Immature natural killer cell (primary cell): ENCODE results near the gene NGB. TPM values are rescaled to one million over a fixed set of nuclear protein-coding genes. Genes with fewer than 3 reads are reported as not detected.
A peak's percentile ranks its signal among the peaks of the same experiment; 100 is the strongest.

Experiments
- DNase-seq, 3 donors: peaks; one replicate each; pipeline ENCODE4 v3.0.0; 2022; ENCODE audit warnings: mixed read lengths in 1 of 3
- H3K27ac Mint-ChIP-seq, 6 donors: one replicate each; pipeline ENCODE4 v1.8.0; 2020; ENCODE audit warnings: mixed read lengths in 6 of 6, mild to moderate bottlenecking in 5 of 6, inconsistent platforms in 4 of 6, moderate library complexity in 3 of 6
- H3K27me3 Mint-ChIP-seq, 3 donors: one replicate each; pipeline ENCODE4 v1.8.0; 2020 to 2021; ENCODE audit warnings: low read depth in 3 of 3, mild to moderate bottlenecking in 3 of 3, mixed read lengths in 3 of 3, moderate library complexity in 3 of 3, inconsistent platforms in 1 of 3
- H3K36me3 Mint-ChIP-seq, 3 donors: one replicate each; pipeline ENCODE4 v1.8.0; 2020; ENCODE audit warnings: mixed read lengths in 3 of 3, inconsistent platforms in 2 of 3, mild to moderate bottlenecking in 2 of 3
- H3K4me1 Mint-ChIP-seq, 2 donors: one replicate each; pipeline ENCODE4 v1.8.0; 2020; ENCODE audit warnings: inconsistent platforms in 2 of 2, mild to moderate bottlenecking in 2 of 2, mixed read lengths in 2 of 2, moderate library complexity in 1 of 2
- H3K4me3 Mint-ChIP-seq, 5 donors: one replicate each; pipeline ENCODE4 v1.8.0; 2020; ENCODE audit warnings: mild to moderate bottlenecking in 5 of 5, mixed read lengths in 5 of 5, inconsistent platforms in 3 of 5, moderate library complexity in 3 of 5
- H3K9me3 Mint-ChIP-seq, 6 donors: one replicate each; pipeline ENCODE4 v1.8.0; 2020; ENCODE audit warnings: mild to moderate bottlenecking in 6 of 6, mixed read lengths in 6 of 6, inconsistent platforms in 4 of 6, moderate library complexity in 3 of 6
- polyA plus RNA-seq, 3 donors: library from polyadenylated mRNA; unstranded; fragments of 300-500 nt; fragmentation: Illumina TruSeq; gene quantifications; one replicate each; pipeline ENCODE4 v1.2.3, GENCODE V29; 2021

Gene NGB
- polyA plus RNA-seq, 3 donors from 2014 or later = not detected

GRCh38 chr14:77225254-77225653 lies 45.8 kb downstream of the NGB start:
- peaks cover 2 to 8% (median 4%) of the 10 kb centered on the region in 3 donors for H3K27me3 Mint-ChIP-seq
- H3K9me3 Mint-ChIP-seq = no peaks in the 10 kb centered on the region
- no peak for DNase-seq
- H3K4me3 Mint-ChIP-seq = no peak overlapping the region
- H3K36me3 Mint-ChIP-seq = no peaks in the 10 kb centered on the region
- H3K27ac Mint-ChIP-seq = no peak overlapping the region
- peaks cover 7 to 8% of the 10 kb centered on the region in 2 donors for H3K4me1 Mint-ChIP-seq

DNA sequence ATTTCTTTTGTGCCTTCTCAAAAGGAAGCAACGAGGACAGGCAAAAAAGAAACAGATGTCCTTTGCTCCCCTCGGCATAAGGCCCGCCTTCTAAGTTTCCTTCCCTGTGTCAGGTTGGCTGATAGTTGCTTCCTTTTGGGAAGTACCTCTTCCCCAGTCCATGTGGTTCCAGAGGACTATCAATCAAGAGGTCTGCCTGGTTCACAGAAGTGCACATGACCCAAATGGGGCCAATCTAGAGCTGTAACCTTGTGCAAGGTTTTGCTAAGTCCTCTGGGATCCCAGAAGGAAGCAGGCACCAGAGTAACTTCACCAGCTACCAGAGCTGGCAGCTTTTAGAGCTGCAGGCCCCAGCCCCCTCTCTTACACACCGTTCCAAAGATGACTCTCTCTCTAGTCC lies 46.8 kb downstream of the NGB start:
- no peak overlapping the region for H3K27ac Mint-ChIP-seq
- H3K4me1 Mint-ChIP-seq = peaks cover 7 to 9% of the 10 kb centered on the region in 2 donors
- H3K4me3 Mint-ChIP-seq = no peak overlapping the region
- peaks cover 2 to 8% (median 4%) of the 10 kb centered on the region in 3 donors for H3K27me3 Mint-ChIP-seq
- H3K9me3 Mint-ChIP-seq = no peaks in the 10 kb centered on the region
- no peak for DNase-seq
- H3K36me3 Mint-ChIP-seq = no peaks in the 10 kb centered on the region

GRCh38 chr14:77222546-77223225 lies 48.3 kb downstream of the NGB start:
- no peaks in the 10 kb centered on the region for H3K36me3 Mint-ChIP-seq

DNA sequence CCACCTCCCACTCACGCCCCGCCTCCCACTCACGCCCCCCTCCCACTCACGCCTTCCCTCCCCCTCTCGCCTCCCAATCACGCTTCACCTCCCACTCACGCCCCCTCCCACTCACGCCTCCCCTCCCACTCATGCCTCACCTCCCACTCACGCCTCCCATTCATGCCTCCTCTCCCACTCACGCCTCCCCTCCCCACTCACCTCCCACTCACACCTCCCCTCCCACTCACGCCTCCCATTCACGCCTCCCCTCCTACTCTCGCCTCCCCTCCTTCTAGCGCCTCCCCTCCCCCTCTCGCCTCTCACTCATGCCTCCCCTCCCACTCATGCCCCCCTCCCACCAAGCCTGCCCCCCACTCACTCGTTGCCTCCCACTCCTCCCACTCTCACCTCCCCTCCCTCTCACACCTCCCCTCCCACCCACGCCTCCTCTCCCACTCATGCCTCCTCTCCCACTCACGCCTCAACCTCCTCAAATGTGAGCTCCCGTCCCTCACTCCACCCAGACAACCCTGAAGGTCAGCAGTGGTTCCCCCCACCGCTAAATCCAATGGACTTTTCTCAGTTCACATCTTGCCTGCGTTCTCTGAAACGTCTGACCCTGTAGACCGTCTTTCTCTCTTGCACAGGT lies 49.6 kb downstream of the NGB start:
- H3K27ac Mint-ChIP-seq = peak overlapping the region in 2 of 6 donors; percentile 79 to 80
- peak overlapping the region in 1 of 5 donors; percentile 44 for H3K4me3 Mint-ChIP-seq
- peaks cover 7 to 9% of the 10 kb centered on the region in 2 donors for H3K4me1 Mint-ChIP-seq
- peaks cover 1 to 8% (median 7%) of the 10 kb centered on the region in 3 donors for H3K27me3 Mint-ChIP-seq
- peak in 2 of 3 donors; percentile 13 to 14 for DNase-seq
- no peaks in the 10 kb centered on the region for H3K36me3 Mint-ChIP-seq
- no peaks in the 10 kb centered on the region for H3K9me3 Mint-ChIP-seq

More at GRCh38 chr14:77222546-77223225, 48.3 kb downstream of the NGB start:
- no peak overlapping the region for H3K4me3 Mint-ChIP-seq
- H3K9me3 Mint-ChIP-seq = no peaks in the 10 kb centered on the region
- peaks cover 2 to 8% (median 4%) of the 10 kb centered on the region in 3 donors for H3K27me3 Mint-ChIP-seq
- no peak overlapping the region for H3K27ac Mint-ChIP-seq
- no peak for DNase-seq
- peaks cover 7 to 9% of the 10 kb centered on the region in 2 donors for H3K4me1 Mint-ChIP-seq

DNA sequence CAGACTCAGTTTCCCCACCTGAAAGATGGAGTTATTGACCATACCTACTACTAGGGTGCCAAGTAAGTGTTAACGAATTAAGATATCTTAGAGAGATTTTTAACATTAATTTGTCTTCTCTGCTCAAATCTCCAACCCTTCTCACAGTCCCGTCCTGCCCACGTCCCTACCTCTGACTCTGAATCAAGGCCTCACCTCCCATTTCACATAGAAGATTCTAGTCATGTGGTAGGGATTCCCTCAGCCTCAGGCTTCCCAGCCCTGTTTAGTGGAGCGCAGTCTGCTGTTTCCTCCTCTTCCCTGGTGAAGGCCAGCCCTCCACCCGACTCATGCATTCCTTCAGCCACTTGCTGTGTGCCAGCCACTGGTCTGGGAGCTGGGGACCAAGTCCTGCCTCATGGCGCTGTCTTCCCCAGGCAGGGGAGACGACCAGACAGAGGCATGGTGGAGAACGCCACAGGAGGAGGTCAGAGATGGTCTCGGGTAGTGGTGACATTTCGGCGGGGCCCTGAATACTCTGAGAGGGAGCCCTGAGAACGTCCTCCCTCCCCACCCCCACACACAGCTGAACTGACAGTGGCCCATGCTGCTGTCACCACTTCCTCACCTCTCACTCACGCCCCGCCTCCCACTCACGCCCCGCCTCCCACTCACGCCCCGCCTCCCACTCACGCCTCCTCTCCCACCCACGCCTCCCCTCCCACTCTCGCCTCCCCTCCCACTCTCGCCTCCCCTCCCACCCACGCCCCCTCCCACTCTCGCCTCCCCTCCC lies 50.6 kb downstream of the NGB start:
- peaks cover 7 to 9% of the 10 kb centered on the region in 2 donors for H3K4me1 Mint-ChIP-seq
- H3K4me3 Mint-ChIP-seq = peak overlapping the region in 1 of 5 donors; percentile 21
- DNase-seq = peak in 1 of 3 donors; percentile 8
- H3K27ac Mint-ChIP-seq = no peak overlapping the region
- H3K9me3 Mint-ChIP-seq = no peaks in the 10 kb centered on the region
- H3K27me3 Mint-ChIP-seq = peaks cover 1 to 8% (median 8%) of the 10 kb centered on the region in 3 donors
- no peaks in the 10 kb centered on the region for H3K36me3 Mint-ChIP-seq

DNA sequence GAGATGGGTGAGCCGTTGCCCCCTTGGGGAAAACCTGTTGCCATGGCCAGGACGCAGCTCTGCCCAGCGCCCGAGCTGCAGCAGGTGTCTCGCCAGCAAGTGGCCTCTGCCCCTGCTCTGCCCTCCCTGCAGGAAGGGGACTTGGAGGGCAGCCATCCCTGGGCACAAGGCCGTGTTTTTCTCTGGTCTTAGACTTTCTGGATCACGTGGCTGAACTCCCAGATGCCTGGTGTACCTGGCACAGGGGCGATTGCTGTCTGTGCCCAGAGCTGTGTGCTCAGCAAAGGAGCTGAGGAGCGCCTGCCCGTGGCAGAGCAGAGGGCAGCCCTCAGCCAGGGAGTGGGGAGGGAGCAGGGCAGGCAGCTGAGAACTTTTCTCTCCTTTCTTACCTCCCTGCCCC lies 51.4 kb downstream of the NGB start:
- DNase-seq = no peak

DNA sequence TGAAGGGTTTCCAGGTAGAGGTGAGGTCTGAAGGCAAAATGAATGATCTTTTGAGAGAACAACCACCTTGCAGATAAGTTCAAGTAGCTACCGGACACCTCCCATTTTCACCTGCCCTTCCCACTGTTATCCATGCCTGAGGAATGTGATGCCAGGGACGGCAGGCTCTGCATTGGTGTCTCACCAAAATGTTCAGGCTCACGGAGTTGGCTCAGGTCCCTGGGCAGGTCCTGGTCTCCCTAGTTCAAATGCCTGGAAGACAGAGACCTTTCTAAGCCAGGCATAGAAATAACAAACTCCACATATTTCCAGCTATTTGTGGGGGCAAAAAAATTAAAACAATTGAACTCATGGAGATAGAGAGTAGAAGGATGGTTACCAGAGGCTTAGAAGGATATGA lies 53.5 kb downstream of the NGB start:
- Mint-ChIP-seq H3K9me3 (no peaks in the 10 kb centered on the region), H3K4me1 (peaks cover 7 to 9% of the 10 kb centered on the region in 2 donors), H3K4me3 (no peak overlapping the region), H3K27ac (no peak overlapping the region), H3K36me3 (peaks cover 0 to 4% (median 0%) of the 10 kb centered on the region in 3 donors), H3K27me3 (peaks cover 1 to 9% (median 5%) of the 10 kb centered on the region in 3 donors)
- no peak for DNase-seq

More for the DNA sequence above, 51.4 kb downstream of the NGB start:
- Mint-ChIP-seq H3K27ac (no peak overlapping the region), H3K9me3 (no peaks in the 10 kb centered on the region), H3K4me1 (peaks cover 7 to 9% of the 10 kb centered on the region in 2 donors), H3K36me3 (peaks cover 0 to 4% (median 0%) of the 10 kb centered on the region in 3 donors), H3K4me3 (no peak overlapping the region), H3K27me3 (peaks cover 1 to 9% (median 8%) of the 10 kb centered on the region in 3 donors)

Other genes starting within 250 kb of the NGB start
- 10 to 100 TPM in 1 of 3 donors, 1 to 10 TPM in 2; 3.5 to 11.1 (median 3.6) TPM for gene IRF2BPL, start 242.5 kb downstream of the NGB start, polyA plus RNA-seq
- gene CIPC, start 172.9 kb downstream of the NGB start, polyA plus RNA-seq = 1 to 10 TPM; 2.0 to 6.7 (median 3.2) TPM
- not detected for gene ZDHHC22, start 129.4 kb downstream of the NGB start, polyA plus RNA-seq
- under 1 TPM in 2 of 3 donors, not detected in 1; 0.03 to 0.64 TPM for gene TMEM63C, start 89.4 kb downstream of the NGB start, polyA plus RNA-seq
- 1 to 10 TPM in 2 of 3 donors, under 1 TPM in 1; 0.36 to 3.1 (median 1.0) TPM for gene POMT2, start 49.7 kb upstream of the NGB start, polyA plus RNA-seq
- gene GSTZ1, start 49.8 kb upstream of the NGB start, polyA plus RNA-seq = 1 to 10 TPM; 5.2 to 5.9 (median 5.6) TPM
- 1 to 10 TPM; 2.4 to 4.6 (median 2.6) TPM for gene TMED8, start 105.9 kb upstream of the NGB start, polyA plus RNA-seq
- under 1 TPM in 1 of 3 donors, not detected in 2; 0.40 TPM for gene SAMD15, start 106.2 kb upstream of the NGB start, polyA plus RNA-seq
- not detected for gene NOXRED1, start 152.3 kb upstream of the NGB start, polyA plus RNA-seq
- 1 to 10 TPM; 6.6 to 9.8 (median 9.2) TPM for gene VIPAS39, start 186.4 kb upstream of the NGB start, polyA plus RNA-seq
- 100 to 1,000 TPM in 2 of 3 donors, 10 to 100 TPM in 1; 94.2 to 149 (median 103) TPM for gene AHSA1, start 186.9 kb upstream of the NGB start, polyA plus RNA-seq
- not detected for gene ISM2, start 227.6 kb upstream of the NGB start, polyA plus RNA-seq